8988T (cell line): ENCODE data around the gene CLCN7.
A peak's percentile ranks its signal among the peaks of the same experiment; 100 is the strongest.

Experiments used
- DNase-seq: peaks from one replicate; pipeline ENCODE4 v3.0.0; 2011

CLCN7 gene

DNA sequence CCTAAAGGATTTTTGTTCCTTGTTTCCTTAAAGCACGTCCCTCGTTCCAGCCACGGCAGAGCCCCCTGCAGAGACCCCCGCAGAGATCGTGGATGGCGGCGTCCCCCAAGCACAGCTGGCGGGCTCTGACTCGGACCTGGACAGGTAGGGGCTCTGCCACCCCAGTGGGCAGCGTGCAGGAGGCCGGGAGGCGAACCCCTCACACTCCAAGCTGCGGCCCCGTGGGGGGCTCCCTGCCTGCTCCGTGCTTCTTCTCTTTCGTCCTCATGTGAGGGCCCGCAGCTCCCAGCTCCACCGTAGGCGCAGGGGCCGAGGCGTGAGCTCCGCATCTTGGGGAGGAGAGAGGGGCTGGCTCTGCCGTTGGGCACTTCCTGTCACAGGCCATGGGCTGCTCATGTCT is 26.8 kb upstream of the CLCN7 start:
- no peak for DNase-seq

DNA sequence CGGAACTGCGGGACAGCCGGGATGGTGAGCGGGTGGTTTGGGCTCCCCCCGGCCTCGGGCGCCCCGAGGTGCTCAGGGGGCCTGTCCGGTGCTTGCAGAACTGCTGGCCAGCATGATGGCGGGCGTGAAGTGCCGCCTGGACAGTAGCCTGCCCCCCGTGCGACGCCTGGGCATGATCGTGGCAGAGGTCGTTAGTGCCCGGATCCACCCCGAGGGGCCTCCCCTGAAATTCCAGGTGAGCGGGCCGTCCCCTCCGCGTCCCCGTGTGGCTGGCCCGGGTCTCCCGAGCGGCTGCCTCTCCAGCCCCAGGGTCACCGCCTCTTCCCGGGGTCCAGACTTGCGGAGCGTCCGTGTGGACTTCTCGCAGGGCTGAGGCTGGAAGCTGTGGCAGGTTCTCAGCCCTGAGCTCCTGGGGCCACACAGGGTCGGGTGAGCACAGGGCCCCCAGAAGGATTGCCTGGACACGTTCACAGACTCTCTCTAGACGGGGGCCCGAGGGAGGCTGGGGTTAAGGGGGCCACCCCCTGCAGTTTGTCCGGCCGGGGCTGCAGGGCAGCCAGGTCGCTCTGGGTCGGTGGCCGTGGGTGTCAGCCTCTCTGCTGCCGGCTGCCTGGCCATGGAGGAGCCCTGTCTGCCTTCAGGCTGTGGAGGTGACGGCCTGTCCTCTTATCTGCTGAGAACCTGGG is 25.8 kb upstream of the CLCN7 start:
- DNase-seq: no peak

DNA sequence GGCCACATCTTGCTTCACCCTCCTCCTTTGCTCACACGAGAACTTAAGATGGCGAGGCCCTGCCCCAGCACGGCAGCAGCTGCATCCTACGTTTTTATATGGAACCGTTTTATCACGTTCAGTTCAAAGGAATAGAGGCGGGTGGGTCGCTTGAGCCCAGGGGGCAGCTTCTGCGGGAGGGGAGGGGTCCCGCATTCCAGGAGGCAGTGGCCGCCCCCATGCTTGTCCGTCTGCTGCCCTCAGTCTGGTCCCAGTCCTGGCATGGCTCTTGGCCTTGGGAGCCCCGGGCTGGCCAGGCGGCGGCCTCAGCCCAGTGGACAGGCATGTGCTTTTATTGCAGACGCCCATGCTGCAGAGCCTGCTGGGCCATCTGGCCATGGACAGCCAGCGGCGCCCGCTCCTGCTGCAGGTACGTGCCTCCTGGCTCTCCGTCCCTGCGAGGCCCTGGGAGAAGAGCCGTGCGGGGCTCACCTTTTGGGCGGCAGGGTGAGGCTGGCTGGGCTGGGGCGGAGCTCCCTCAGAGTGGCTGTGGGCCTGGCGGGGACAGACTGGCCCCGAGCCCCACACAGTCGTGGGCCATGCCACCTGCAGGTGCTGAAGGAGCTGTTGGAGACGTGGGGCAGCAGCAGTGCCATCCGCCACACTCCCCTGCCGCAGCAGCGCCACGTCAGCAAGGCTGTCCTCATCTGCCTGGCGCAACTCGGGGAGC is 25.1 kb upstream of the CLCN7 start:
- no peak for DNase-seq

DNA sequence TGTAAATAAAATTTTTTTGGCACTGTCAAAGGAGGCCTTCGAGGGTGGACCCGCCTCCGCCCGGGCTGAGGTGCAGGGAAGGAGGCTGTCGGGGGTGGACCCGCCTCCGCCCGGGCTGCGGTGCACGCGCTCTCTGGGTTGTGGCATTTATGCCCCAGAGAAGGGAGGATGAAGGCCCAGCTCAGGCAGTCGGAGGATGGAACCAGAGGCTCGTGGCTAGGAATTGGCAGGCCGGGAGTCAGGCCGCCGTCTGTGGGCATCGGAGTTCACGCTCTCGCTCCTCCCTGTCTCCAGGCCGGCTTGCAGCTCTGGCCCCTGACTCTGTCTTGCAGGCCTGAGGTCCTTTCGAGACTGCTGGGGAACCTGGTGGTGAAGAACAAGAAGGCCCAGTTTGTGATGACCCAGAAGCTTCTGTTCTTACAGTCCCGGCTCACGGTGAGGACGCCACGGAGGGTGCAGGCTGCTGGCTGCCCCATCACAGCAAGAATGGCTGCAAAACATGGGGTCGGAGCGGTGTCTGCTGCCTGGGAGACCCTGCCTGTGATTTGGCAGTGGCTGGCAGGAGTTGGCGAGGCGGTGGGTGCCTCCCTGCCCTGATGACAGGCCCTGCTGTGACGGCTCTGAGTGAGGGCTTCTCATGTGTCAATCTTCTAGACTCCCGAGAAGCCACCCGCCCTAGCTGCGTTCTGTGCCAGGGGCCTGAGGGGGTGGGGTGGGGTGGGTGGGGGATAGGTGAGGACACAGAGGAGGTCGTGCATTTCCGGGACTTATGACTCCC is 24.3 kb upstream of the CLCN7 start:
- DNase-seq: no peak

DNA sequence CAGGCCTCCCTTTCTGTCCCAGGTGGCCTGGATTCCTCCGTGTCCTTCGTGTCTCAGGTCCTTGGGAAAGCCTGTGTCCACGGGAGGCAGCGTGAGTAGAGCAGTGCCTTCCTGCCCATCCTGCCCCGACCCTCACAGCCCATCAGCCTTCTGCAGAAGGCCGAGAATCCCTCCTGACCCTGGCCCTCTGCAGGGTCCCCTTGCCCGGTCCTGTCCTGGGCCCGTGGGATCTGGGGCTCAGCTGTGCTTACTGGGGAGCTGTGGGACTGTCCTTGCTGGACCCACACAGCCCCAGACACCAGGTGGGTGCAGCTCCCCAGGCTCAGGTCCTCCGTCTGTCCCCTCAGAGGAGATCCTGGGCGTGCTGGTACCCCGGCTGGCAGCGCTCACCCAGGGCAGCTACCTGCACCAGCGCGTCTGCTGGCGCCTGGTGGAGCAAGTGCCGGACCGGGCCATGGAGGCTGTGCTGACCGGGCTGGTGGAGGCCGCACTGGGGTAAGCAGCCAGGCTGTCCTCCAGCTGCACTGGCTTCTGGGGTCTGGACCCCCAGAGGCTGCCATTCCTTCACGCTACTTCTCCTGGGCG is 22.3 kb upstream of the CLCN7 start:
- no peak for DNase-seq

DNA sequence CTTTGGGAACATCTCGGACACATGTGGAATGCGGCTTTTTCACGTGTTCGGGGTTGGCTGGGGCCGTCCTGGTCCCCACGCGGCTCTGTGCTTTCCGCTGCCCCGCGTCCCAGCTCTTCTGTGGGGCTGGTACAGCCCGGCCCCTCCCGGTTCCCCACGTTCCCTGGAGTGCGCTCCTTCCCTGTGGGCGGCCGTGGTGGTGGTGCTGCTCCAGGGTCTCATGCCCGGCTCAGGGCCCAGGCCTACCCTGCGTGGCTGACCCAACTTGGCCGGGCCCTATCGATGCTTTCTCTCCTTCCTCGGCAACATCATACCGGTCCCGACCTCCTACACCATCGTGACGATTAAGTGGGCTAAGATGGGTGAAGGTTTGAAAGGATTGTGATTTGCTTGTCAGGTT is 21.6 kb upstream of the CLCN7 start:
- no peak for DNase-seq

DNA sequence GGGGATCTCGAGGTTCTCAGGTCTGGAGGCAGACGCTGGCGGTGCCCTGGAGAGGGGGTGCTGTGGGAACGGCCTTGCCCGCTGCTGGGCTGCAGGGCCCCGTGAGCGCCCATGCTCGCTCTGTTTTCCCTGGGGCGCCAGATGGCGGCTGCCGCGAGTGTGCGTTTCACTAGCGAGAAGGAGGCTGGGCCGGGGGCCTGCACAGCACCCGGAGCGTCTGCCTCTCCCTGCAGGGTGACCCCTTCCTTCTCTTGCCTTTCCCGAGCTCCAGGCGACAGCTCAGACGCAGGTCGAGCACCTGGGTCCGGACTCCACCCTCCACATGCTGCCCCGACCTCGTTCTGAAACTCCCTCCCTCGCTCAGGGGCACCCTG is 21.0 kb upstream of the CLCN7 start:
- no peak for DNase-seq

DNA sequence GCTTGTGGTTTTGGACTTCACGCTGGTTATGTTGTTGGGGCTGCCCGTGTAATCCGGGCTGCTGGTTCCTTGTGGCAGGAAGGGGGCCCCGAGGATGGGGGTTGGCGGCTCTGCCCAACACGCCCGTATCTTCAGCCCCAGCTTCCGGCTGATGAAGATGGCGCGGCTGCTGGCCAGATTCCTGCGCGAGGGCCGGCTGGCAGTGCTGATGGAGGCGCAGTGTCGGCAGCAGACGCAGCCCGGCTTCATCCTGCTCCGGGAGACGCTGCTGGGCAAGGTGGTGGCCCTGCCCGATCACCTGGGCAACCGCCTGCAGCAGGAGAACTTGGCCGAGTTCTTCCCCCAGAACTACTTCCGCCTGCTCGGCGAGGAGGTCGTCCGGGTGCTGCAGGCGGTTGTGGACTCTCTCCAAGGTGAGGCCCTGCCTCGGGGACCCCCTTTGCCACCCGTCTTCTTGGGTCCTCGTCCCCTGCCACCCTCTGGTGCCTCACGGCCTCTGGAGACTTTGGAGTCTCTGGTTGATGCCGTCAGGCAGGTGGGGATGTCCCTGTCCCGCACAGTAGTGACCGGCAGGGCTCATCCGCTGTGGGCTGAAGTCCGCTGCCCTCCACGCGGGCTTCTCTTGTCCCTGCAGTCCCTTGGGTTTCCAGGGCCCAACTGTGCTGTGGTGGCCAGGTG is 20.5 kb upstream of the CLCN7 start:
- no peak for DNase-seq

DNA sequence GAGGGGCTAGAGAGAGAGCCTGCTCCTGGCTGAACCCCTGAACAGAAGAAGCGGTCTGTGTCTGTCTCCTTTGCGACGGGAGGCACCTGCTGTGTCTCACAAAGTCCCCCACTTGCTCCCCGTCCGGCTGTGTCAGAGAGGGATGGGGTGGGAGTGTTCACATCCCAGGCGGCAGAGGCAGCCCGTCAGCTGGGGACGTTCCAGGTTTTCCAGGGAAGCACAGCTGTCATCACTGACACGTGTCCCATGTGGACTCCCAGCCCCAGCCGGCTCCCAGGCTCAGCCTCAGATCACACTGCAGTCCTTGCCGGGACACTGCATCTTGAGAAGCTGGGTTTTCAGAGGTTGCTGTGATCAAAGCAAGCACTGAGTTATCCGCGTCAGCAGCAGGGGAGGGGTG is 19.9 kb upstream of the CLCN7 start:
- DNase-seq: no peak

DNA sequence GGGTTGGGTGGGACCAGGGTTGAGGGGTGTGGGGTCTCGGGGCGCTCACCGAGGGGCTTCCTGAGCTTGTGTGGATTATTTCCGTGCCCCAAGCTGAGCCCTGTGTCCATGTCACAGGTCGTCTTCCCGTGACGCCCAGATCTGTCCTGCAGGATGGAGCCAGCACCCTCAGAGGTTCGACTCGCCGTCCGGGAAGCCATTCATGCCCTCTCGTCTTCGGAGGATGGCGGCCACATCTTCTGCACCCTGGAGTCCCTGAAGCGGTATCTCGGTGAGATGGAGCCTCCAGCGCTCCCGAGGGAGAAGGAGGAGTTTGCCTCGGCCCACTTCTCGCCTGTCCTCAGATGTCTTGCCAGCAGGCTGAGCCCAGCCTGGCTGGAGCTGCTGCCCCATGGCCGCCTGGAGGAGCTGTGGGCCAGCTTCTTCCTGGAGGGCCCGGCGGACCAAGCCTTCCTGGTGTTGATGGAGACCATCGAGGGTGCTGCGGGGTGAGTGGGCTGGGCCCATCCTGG is 19.4 kb upstream of the CLCN7 start:
- peak; percentile 83 for DNase-seq

DNA sequence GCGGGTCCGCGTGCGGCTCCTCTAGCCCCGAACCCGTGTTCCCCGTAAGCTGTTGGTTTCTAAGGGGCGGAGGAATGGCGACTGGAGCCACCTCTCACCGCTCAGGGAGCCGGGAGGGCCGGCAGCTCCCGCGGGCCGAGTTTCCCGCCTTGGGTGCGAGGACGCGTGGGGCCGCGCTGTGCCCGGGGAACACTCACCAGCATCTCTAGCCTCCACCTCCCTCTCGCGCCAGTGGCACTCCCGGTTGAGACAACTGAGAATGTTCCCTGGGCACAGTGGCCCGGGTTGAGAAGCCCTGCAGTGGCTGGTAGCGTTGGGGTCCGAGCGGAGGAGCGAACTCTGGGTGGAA is 18.9 kb upstream of the CLCN7 start:
- DNase-seq: no peak

DNA sequence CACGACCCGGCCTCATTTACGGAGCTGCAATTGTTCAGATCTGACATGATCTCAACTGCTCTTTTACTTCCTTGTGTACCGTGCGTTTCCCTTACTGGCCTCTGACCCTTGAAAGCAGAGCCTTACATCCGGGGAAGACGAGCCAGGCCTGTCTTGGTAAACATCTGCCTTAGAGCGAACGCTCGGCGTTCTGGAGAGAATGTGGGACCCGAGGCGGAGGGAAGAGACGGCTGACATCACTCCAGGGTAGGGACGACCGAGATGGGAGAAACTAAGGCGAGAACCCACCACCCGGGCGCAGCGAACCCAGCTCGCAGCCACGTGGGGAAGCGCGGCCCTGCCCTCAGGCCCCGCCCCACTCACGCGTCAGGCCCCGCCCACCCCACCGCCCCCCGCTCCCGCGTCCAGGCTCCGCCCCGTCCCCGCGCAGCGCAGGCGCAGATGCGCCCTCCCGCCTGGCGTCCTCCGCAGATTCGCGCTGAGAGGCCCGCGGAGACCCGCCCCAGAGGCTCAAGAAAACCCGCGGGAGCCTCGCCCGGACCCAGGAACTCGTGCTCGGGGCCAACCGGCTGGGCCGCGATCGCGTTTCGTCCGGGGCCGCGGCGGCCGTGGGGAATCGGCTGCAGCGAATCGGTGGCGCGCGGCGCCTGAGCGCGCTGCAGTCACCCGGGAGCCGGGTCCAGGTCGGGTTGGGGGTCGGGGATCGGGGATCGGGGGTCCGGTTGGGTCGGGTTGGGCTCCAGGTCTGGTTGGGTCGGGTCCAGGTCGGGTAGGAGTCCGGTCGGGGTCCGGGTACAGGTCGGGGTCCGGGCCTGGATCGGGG is 18.3 kb upstream of the CLCN7 start, which contains the start of gene TELO2:
TSS of gene TELO2 (plus strand) at position 438 of the 823 bp plus-strand sequence. CDS start 922 bp downstream, outside the sequence.
- peak; percentile 84 for DNase-seq

DNA sequence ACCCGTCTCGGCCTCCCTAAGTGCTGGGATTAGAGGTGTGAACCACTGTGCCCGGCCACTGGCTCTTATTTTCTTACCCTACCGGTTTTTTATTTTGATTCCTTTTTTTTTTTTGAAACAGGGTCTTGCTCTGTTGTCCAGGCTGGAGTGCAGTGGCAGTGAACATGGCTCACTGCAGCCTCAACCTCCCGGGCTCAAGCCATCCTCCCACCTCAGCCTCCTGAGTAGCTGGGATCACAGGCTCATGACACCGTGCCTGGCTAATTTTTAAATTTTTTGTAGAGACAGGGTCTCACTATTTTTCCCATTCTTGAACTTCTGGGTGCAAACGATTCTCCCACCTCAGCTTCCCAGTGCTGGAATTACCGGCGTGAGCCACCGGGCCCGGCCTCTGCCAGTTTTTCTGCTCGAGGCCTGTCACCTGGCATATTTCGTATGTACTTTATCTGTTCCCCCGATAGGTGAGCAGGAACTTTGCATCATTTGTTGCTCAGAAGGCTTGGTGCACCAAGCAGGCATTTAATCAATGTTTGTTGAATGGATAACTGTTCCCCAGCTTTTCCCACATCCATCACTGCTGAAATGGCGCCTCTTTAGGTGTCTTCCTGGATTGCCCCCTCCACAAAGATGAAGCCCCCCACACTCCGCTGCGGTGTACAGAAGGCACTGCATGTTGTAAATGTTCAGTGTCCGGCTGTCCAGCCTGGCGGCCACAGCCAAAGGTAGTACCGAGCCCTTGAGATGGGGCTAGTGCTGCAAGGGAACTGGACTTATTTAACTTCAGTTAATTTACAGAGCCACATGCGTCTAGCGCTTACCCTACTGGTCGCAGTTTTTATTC is 17.5 kb upstream of the CLCN7 start:
- no peak for DNase-seq

DNA sequence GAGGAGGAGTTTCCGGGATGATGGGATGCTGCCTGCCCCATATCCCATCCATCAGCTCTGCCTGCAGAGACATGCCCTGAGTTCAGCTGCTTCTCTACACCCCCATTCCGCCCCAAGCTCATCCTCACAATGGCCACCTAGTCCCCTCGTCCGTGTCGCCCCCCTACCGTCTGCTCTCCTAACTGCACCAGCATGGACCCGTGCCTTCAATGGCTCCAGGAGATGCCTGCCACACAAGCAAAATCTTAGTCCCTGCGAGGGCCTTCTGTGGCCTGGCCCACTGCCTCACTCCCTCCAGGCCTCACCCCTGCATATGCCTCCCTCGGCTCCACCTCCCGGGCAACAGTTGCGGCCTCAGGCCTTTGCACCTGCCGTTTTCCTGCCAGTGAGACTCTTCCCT is 16.5 kb upstream of the CLCN7 start:
- DNase-seq: no peak

DNA sequence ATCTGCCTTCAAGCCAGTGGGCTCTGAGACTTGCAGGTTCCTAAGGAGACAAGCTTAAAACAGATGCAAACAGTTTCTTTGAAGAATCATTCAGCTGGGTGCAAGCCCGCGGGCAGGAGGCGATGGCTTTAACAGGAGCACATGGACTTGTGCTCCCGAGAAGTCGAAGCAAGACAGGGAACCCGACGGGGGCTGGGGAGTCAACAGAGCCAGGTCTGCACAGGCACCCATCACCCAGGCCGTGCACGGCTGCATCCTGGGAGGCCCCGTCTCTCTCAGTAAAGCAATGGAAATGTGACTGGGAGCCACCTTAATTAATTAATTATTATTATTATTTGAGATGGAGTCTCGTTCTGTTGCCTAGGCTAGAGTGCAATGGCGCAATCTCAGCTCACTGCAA is 14.2 kb upstream of the CLCN7 start:
- DNase-seq: no peak

DNA sequence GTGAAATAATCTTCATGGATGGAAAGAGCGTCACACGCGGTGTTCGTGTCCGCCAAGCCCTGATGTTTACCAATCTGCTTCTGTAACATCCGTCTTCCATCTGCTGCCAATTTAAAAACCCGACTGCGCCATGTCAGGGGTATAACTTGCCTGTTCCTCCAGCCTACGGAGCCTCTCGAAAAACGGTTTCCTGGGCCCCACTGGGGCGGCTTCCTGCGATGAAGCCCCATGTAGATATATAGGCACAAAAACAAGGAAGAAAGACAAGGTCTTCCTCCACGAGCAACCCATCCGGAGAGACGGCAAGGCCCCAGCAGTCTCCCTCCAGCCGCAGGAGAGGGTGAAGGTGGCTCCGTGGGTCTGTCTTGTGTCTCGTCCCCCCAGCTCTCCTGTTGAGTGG is 13.8 kb upstream of the CLCN7 start, which contains the start of gene PTX4:
TSS of gene PTX4 (minus strand) at position 326 of the 400 bp plus-strand sequence. CDS start at position 291, 35 bp downstream.
- DNase-seq: no peak

DNA sequence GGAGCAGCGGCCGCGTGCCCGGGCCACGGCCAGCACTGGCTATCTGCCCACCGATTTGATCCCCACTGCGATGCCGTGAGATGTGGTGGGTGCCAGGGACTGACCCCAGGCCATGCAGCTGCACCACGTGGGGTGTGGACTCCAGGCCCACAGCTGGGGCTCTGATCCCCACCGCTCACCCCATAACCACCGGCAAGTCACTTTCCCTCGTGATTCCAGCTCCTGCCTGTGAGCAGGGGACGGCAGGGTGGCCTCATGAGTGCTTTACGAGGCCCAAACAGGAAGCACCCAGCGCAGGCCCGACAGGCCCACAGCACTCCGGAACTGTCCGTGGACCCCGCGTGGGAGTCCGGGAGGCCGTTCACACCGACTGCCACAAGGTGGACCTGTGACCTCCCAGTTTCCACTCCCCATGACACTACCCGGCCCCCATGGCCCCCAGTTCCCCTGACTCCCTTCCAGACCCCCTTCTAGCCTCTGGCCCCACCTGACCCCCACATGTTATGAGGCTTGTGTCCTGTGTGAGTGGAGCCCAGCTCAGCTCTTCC is 13.3 kb upstream of the CLCN7 start:
- no peak for DNase-seq

DNA sequence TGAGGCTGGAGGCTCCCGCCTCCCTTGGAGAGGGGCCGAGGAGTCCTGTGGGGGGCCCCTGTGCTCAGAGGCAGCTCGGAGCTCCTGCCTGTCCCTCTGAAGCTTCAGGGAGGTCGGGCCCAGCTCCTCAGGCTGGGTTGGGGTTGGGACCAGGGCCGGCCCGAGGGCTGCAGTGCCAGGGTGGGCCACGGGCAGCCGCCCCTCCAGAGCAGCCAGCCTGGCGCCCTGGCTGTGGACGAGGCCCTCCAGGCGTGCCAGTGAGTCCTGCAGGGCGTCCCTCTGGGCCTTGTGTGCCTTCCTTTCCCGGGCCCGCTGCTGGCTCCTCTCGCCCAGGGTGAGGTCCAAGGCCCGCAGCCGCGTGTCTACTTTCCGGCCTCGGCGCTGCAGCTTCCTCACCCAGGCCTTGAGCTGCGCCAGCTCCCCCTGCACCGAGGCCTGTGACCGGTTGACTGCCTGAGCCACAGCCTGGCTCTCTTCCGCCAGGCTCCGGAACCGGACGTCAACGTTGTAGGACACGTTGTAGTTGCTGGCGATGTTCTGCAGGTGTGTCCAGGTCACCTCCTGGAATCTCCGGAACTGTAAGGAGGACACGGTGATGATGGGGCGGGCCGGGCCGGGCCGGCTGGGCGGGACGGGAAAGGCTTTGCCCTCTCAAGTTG is 12.7 kb upstream of the CLCN7 start:
- no peak for DNase-seq

DNA sequence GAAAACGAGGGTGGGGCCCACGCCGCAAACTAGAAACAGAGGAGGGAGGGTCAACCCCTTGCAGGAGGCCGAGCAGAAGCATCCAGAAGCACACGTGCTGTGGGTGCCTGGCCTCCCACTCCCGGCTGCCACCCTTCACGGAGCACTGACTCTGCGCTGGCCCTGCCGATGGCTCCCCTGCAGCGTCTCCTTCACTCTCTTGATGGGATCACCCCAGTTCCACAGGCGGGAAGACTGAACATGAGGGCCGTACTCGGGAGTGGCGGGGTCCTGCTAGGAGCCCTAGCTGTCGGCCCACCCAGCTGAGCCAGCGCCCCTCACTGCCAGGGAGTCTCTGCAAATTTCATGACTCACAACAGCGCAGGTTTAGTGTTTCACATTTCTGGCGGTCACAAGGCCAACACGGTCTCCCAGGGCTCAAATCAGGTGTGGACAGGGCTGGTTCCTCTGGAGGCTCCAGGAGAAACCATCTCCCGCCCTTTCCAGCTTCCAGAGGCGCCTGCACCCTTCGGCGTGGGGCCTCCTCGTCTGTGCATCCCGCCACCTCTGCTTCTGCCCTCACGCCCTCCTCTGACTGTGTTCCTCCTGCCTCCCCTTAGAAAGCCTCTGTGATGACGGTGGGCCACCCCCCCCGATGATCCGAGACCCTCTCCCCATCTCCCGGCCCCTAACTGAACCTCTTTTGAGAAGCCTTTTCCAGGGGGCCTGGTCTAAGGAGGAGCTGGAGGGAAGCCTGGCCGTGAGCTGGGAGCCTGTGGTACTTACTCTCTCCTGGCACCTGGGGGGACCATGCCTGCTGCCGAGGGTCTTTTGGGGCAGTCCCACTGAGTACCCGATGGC is 11.9 kb upstream of the CLCN7 start:
- DNase-seq: no peak
